NCI-H1092 (cell line): ENCODE results near the gene DLL3.
A peak's percentile ranks its signal among the peaks of the same experiment; 100 is the strongest.

ENCODE experiments used
- DNase-seq: peaks from one replicate; lab custom pipeline; 2025; lab: John Stamatoyannopoulos, UW

DLL3 gene

GRCh38 chr19:39481676-39482075 is 17.1 kb upstream of the DLL3 start:
- no peak for DNase-seq

DNA sequence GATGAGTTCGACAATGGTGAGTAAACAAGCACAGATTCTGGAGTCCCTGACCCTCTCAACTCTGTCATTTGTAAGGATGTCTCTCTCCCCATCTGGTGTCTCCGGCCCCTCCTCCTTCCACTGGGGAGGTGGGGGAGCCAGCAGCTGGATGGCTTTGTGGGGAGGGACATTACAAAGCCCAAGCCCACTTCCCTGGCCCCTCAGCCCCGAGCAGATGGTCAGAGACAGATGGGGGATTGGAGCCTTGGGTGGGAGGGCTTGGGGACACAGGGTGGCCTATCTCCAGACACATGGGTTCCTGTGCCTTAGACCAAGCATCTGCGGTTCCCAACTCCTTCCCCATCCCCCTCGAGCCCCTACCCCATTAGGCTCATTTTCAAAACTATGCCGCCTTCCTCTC is 15.6 kb upstream of the DLL3 start:
- no peak for DNase-seq

GRCh38 chr19:39489756-39490155 is 9.0 kb upstream of the DLL3 start:
- no peak for DNase-seq

DNA sequence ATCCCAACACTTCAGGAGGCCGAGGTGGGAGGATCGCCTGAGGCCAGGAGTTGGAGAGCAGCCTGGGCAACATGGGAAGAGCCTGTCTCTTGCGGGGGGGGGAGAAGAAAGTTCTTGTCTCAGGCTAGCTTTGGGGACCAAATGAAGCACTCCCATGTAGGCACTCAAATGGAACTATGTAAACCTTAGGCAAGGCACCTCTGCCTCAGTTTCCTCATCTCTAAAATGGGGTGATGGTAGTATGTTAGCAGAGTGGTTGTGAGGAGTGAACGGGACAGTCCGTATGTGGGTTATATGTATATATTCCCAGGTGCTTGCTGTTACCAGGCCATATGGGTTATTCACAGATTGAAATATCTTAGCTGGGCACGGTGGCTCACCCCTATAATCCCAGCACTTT is 6.5 kb upstream of the DLL3 start:
- no peak for DNase-seq

- DNase-seq: no peak
Observed at GRCh38 chr19:39492788-39493187, 6.0 kb upstream of the DLL3 start.

DNA sequence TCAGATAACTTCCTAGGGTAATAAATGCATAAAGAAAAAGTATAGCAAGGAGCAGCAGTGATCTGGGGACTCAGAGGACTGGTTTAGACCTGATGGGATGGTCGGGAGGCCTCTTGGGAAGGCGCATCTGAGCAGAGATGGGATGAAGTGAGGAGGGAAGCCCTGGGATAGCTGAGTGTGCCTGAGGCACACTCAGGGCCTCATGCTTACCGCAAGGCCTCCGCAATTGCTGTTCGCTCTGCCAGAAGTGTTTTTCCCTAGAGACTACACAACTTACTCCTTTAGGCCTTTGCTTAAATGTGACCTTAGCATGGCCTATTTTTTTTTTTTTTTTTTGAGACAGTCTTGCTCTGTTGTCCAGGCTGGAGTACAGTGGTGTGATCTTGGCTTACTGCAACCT is 4.1 kb upstream of the DLL3 start:
- DNase-seq: no peak

- DNase-seq: no peak
Observed at GRCh38 chr19:39496063-39496462, 2.7 kb upstream of the DLL3 start.

DNA sequence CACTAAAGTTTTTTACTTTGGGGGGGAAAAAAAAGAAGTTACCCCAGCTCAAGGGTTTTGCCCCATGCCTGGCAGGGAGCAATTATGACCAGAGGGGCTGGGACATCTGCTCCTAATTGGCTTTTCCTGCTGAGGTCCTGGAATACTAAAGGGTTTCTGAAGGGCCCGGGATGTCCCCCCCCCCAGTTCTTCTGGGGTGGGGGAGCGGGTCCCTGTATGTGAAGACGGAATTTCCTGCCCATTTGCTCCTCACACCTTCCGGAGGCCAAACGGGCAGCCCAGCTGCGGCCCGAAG is 1.1 kb upstream of the DLL3 start:
- no peak for DNase-seq

DNA sequence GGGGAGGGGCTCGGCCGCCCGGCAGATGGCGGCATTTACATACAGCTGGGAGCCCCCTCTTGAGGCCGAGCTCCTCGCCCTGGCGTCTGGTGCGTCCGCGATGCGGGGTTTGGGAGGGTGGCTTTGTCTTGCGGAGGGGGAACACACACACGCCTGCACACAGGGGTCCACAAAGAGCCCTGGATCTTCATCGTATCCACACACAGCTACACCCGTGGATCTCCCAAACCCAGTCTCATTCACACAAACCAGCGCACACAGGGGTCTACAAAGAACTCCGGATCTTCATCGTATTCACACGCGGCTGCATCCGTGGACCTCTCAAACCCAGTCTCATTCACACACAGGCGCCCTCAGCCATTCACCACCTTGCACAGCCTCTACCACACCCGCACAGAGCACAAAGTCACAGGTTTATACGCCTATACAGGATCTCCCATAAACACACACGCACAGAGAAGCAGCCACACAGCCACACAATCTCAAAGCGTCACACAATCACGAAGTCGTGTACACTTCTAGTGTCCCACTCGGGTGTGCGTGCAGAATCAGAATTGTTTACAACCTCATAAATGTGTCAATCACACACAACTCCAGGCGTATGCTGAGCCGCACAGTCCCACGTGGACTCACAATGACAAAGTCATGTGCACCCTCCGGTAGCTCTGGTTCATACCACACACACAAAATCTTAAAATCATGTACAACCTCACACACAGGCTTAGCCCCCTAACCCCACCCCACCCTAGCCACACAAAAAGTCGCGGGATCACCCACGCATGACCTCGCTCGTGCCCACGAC is 550 bp upstream of the DLL3 start:
- peak; percentile 77 for DNase-seq

DNA sequence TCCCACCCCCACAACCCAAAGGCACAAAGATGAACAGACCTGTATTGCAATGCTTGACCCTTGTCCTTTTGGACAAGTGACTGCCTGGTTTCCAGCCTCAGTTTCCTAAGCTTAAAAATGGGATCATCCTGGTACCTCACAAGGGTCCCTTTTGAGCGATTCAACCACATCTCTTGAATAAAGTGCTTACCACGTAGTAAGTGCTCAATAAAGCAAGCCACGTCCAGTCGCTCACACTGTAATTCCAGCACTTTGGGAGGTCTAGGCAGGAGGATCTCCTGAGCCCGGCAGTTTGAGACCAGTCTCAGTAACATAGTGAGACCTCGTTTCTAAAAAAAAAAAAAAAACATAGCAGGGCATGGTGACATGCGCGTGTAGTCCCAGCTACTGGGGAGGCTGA is 1.2 kb downstream of the DLL3 start:
- no peak for DNase-seq

- DNase-seq: no peak
Observed at GRCh38 chr19:39500543-39500942, 1.8 kb downstream of the DLL3 start.

- no peak for DNase-seq
Observed at GRCh38 chr19:39501340-39501739, 2.6 kb downstream of the DLL3 start.

GRCh38 chr19:39502640-39503417 is 4.1 kb downstream of the DLL3 start:
- DNase-seq: peak; percentile 21

- DNase-seq: no peak
Observed at GRCh38 chr19:39506598-39506943, 7.8 kb downstream of the DLL3 start.

GRCh38 chr19:39506944-39507714 is 8.4 kb downstream of the DLL3 start:
- no peak for DNase-seq

DNA sequence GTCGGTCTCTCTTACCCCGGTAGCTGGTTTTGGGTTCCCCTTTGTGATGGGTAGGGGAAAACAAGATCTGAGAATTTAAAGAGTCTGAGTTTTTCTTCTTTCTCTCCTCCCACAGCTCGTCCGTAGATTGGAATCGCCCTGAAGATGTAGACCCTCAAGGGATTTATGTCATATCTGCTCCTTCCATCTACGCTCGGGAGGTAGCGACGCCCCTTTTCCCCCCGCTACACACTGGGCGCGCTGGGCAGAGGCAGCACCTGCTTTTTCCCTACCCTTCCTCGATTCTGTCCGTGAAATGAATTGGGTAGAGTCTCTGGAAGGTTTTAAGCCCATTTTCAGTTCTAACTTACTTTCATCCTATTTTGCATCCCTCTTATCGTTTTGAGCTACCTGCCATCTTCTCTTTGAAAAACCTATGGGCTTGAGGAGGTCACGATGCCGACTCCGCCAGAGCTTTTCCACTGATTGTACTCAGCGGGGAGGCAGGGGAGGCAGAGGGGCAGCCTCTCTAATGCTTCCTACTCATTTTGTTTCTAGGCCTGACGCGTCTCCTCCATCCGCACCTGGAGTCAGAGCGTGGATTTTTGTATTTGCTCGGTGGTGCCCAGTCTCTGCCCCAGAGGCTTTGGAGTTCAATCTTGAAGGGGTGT is 9.1 kb downstream of the DLL3 start:
- no peak for DNase-seq

DNA sequence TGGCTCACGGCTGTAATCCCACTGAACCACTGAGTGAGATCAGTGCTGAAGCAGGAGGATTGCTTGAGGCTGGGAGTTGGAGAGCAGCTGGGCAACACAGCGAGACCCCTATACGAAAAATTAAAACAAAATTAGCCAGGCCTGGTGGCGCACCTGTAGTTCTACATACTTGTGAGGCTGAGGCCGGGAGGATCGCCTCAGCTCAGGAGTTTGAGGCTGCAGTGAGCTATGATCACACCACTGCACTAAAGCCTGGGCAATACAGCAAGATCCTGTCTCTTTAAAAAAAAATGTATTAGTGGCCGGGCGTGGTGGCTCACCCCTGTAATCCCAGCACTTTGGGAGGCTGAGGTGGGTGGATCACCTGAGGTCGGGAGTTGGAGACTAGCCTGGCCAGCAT is 9.9 kb downstream of the DLL3 start:
- DNase-seq: no peak

DNA sequence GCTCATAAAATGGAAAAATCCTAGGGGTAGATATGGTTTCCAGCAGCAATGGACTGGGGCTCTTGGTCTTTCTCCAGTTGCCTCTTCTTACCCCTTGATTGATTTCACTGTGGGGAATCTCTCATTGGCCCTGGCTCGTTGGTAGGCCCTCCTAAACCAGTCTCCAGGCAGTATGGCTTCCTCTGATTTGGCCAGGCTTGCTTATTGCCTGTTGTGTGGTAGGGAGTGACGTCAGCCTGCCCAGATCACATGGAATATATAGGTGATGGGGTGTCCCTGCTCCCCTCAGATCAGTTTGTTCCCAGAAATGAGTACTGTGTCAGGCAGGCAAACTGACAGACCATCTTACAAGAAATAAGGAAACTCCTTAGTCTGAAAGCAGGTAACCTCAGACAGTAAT is 10.5 kb downstream of the DLL3 start:
- DNase-seq: no peak

DNA sequence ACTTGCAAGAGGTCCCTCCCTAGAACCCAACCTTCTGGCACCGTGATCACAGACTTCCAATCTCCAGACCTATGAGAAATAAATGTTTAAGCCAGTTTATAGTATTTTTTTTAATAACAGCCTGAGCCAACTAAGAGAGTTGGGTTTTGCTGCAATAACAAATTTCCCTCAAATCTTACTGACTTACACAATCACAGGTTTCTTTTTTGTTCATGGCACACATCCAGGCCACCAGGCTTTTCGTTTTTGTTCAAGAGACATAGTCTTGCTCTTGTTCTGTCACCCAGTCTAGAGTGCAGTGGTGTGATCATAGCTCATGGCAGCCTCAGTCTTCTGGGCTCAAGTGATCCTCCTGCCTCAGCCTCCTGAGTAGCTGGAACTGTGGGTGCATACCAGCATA is 14.2 kb downstream of the DLL3 start:
- no peak for DNase-seq

- peak; percentile 36 for DNase-seq
Observed at GRCh38 chr19:39514840-39515550, 16.2 kb downstream of the DLL3 start, which contains the start of gene SELENOV. TSS of gene SELENOV (plus strand) at chr19:39515139. CDS start at chr19:39515213, 74 bp downstream.

GRCh38 chr19:39515551-39516191 is 16.9 kb downstream of the DLL3 start:
- DNase-seq: no peak
